NOMO-1 treated with dmso at 0.1 percent for 144 hours (cell line): ENCODE data around the gene CLBA1.
A peak's percentile ranks its signal among the peaks of the same experiment; 100 is the strongest.

Experiments used
- DNase-seq: peaks from one replicate; lab custom pipeline; 2025; ENCODE audit not compliant: unreplicated experiment; lab: John Stamatoyannopoulos, UW

Gene CLBA1

GRCh38 chr14:104968541-104969401 lies 16.8 kb upstream of the CLBA1 start:
- DNase-seq: no peak

DNA sequence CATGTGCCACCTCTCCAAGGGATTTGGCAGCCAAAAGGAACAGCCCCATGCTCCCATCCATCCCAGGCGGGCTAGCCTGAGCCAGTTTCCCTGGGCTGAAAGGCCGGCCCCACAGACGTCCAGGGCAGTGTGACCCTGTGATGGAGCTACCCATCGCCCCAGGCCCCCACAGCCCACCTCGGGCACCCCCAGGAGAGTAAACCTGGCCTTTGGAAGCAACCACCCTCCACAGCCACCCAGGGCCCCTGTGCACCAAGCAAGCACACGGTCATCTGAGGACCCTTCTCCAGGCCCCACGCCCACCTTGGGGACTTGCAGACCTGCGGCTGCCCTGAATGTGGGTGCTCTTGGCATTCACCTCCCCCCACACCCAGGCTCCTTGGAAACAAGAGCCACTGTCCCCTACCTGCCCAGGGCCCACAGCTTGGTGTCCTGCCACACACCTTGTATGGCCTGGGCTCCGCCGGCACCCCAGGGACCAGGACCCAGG lies 15.8 kb upstream of the CLBA1 start:
- no peak for DNase-seq

- no peak for DNase-seq
Observed at GRCh38 chr14:104970231-104971068, 15.1 kb upstream of the CLBA1 start.

- DNase-seq: no peak
Observed at GRCh38 chr14:104971447-104972240, 13.9 kb upstream of the CLBA1 start.

- no peak for DNase-seq
Observed at GRCh38 chr14:104972301-104973134, 13.1 kb upstream of the CLBA1 start.

- no peak for DNase-seq
Observed at GRCh38 chr14:104973135-104973384, 12.5 kb upstream of the CLBA1 start.

DNA sequence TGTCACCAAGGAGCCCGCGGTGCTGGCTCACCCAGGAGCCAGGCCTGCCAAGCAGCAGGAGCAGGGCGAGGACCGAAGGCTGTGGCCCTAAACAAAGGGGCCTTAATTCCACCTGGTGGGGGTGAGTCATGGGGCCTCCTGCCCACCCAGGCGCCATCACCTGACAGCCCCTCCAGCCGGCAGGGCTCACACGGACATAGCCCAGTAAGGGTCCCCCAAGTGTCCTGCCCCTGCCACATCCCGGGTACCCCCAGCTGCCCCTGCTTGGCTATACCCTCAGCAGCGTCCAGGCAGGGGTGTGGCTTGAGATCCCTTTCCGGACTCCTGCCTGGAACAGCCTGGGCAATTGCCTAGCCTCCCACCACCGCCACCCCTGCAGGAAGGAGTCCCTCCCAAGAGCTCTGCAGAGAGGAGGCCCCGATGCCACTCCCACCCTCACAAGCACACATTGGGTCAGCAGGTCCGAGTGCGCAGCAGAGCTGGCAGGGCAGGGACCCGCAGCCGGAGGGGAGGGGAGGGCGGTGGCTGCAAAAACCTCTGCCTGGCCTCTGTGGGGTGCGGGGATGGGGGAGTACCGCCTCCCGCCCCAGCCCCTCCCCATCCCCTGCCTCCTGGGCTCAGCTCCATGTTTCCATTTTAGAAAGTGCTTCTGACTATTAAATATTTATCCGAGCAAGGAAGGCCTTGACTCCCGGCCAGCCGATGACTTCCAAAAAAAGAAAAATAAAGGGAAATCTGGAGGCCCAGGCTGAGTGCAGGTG lies 12.0 kb upstream of the CLBA1 start:
- DNase-seq: no peak

DNA sequence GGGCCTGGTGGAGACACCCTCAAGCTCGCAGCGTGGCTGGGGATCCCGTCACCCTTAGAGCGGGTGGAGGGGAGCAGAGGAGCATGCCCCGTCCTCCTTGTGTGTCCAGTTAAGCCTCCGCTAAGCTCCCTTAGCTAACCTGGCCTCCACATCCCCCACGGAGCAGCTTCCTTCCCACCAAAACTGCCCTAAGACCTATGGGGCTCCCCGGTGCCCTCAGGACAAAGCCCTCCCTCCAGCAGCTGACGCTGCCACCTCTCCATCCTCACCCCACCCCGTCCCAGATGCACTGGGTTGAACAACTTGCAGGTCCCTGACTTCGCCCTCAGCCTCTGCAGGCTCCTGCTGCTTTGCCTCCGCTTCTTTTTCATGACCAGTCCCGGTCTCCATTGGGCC lies 11.4 kb upstream of the CLBA1 start:
- DNase-seq: no peak

DNA sequence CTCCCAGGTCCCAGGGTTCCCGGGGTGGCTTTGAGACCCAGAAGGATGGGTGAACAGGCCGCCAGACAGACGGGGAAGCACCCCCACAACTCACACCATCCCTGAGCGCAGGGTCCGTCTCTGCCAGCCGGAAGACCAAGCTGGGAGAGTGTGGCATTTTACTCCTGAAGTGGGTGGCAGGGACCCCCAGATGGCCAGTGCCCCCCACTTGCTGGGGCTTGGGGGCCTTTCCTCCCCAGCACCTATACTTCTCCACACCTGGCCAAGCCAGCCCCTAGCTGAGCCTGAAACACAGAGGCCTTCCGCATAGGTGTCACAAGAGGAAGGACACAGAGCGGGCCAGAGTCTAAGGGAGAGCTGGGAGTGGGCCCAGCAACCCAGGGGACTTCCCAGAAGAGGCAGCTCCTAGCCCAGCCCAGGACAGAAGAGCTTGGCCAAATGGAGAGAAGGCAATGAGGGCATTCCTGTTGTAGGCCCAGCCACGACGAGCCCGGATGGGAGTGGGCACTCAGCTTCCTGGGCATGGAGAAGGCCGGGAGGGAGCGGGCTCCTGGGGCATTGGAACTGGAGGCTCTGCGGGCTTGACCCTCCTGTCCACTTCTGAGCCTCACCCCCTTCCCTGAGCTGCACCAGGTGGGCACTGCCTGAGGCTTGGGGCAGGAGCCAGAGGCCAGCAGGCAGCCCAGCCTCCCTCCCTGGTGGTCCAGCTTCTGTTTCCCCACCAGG lies 10.8 kb upstream of the CLBA1 start:
- no peak for DNase-seq

- no peak for DNase-seq
Observed at GRCh38 chr14:104975481-104976197, 9.9 kb upstream of the CLBA1 start.

DNA sequence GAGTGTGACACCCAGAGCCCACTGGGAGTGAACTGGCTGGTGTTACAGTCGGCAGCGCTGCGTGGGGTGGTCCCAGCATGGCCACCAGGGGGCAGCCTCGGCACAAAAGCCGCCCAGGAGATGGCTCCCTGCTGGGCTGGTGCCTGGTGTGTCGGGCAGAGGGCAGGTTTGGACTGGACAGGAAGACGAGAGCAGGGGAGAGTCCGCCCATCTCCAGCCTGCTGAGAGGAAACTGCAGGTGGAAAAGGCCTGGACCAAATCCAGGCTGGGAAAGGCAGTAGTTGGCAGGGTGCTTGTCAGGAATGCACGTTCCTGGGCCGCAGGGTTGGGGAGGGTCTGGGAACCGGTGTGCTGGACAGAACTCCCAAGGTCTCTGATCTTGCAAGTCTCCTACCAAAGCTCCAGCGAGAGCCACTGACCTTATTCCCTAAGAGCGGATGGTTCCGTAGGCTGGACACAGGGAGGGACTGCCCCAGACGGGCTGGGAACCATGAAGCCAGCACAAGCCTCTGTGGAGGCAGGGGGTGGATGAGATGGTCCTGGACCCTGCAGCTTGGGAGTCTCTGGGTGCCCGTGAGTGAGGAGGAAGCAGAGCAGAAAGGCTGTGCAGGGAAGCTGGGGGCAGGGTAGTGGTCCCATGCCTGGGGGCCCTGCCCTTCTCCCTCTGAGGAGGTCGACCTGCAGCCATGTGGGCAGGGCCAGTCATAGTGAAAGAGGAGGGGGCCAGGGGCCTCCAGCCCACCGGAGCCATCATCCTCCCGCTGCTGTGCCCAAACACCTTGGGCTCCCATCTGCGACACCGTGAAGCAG lies 9.2 kb upstream of the CLBA1 start:
- DNase-seq: peak; percentile 53

- no peak for DNase-seq
Observed at GRCh38 chr14:104977008-104977680, 8.4 kb upstream of the CLBA1 start.

GRCh38 chr14:104977681-104978653 lies 7.6 kb upstream of the CLBA1 start, which contains the start of gene AHNAK2:
AHNAK2 (minus strand) TSS chr14:104978374; CDS start chr14:104978237, 137 bp downstream.
- peak; percentile 14 for DNase-seq

DNA sequence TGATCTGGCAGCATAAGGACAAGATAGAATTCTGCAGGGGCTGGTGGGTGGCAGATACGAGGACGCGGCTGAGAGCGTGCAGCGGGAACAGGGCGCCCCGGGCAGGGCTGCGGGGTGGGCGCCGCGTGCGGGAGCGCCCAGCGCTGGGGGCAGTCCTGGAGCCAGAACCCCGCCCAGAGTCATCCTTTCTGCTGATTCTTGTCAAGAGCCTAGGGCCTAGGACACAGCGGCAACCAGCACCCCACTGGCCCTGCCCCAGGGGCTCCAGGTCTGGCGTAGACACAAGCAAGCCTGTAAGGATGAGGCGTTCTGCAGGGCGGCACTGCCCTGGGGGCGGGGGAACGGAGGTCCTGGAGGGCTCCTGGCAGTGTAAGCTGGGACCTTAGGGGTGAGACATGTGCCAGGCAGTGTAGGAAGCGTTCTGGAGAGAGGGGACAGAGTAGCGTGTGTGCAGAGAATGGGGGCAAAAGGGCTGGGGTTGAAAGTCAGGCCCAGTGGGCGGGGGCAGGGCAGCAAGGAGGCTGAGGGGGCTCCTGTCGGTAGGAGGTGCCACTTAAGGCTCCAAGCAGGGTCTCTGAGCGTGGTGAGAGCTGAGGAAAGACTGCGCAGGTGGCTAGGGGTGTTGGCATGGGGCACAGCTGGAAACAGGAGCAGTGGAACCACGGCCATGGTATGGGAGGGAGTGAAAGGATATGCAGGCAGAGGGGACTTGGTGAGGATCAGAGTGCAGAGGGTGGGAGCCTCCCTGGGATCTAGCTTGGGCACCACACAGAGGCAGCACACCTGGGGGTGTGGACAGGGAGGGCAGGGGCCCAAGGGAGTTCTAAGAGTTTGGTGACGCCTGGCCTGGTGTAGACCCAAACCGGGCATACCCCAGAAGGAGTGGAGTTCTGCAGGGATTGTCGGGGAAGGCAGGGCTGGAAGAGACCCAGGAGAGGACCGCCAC lies 6.6 kb upstream of the CLBA1 start:
- DNase-seq: no peak
